Kidney (tissue), 14 donors: ENCODE measurements around the gene USP16. TPM values are rescaled to one million over a fixed set of nuclear protein-coding genes. Genes with fewer than 3 reads are reported as not detected.

Experiments used
- DNase-seq, 5 donors: peaks; one replicate each; pipeline ENCODE4 v3.0.0-alpha.2; 2013 to 2020
- FAIRE-seq: peaks from 2 replicates; lab custom pipeline; 2012; peaks lifted over from hg19 to GRCh38; lab: Jason Lieb, UNC
- H3K27ac ChIP-seq, 2 donors: one replicate each; pipeline ENCODE4 v1.7.0; 2013; ENCODE audit warnings: low read depth in 2 of 2, low read length in 2 of 2, inconsistent platforms in 1 of 2
- H3K27me3 ChIP-seq: one replicate; pipeline ENCODE4 v1.7.1; 2013; ENCODE audit warnings: low read length, inconsistent platforms; ENCODE audit not compliant: control insufficient read depth, insufficient read depth
- H3K36me3 ChIP-seq, 3 donors: one replicate each; pipeline versions ENCODE4 v1.7.0 to v1.7.1; 2013; ENCODE audit warnings: low read length in 3 of 3, control low read depth in 1 of 3, inconsistent platforms in 1 of 3; ENCODE audit not compliant: insufficient read depth in 3 of 3, control insufficient read depth in 2 of 3
- H3K4me1 ChIP-seq, 3 donors: one replicate each; pipeline versions ENCODE4 v1.7.0 to v1.7.1; 2013; ENCODE audit warnings: low read length in 3 of 3, inconsistent platforms in 1 of 3, low read depth in 1 of 3; ENCODE audit not compliant: control insufficient read depth in 2 of 3, insufficient read depth in 2 of 3
- H3K4me3 ChIP-seq, 3 donors: one replicate each; pipeline versions ENCODE4 v1.7.0 to v1.8.1; 2013; ENCODE audit warnings: low read length in 3 of 3, control low read depth in 1 of 3, inconsistent platforms in 1 of 3
- H3K9ac ChIP-seq, 3 donors: one replicate each; pipeline versions ENCODE4 v1.7.0 to v1.7.1; 2013; ENCODE audit warnings: low read length in 3 of 3, control low read depth in 1 of 3, inconsistent platforms in 1 of 3
- H3K9me3 ChIP-seq, 3 donors: one replicate each; pipeline versions ENCODE4 v1.7.0 to v1.7.1; 2013; ENCODE audit warnings: low read length in 3 of 3, control low read depth in 1 of 3, inconsistent platforms in 1 of 3; ENCODE audit not compliant: control insufficient read depth in 2 of 3, insufficient read depth in 1 of 3
- CTCF ChIP-seq: IDR thresholded peaks from 3 replicates; pipeline ENCODE4 v1.5.1; 2012; ENCODE audit warnings: mild to moderate bottlenecking, moderate library complexity, borderline replicate concordance; ENCODE audit not compliant: insufficient read depth; ENCODE audit errors: extremely low read depth
- intact Hi-C: fragments of 100-400 bp; cut with DNase I; formaldehyde crosslinking; loops from one replicate; pipeline ENCODE4 v1.11.1; 2022
- polyA plus RNA-seq: library from polyadenylated mRNA; stranded (reverse); fragments of 350-450 nt; fragmentation: Illumina TruSeq; extraction: RNeasy Lipid Tissue Mini Kit (QIAGEN cat#74804); gene quantifications from one replicate; pipeline ENCODE4 v1.2.3, GENCODE V29; 2014; ENCODE audit warnings: low read depth, low replicate concordance; ENCODE audit not compliant: insufficient read depth
- total RNA-seq: library from RNA; stranded (reverse); fragmentation: NEBNext Ultra II Directional; extraction: Animal tissue kit (Norgen Biotek cat#: 25700); gene quantifications from one replicate; pipeline ENCODE4 v1.2.1, GENCODE V29; 2021
- donor health status: control.
- donor health status: control.
- donor health status: control.
- donor health status: control.
- donor health status: control.
- donor health status: DM: yes; HTN: yes; CAD: no.
- donor health status: Normal renal cell carcinoma (clear cell type).

USP16 gene
- total and polyA plus RNA-seq, 2 donors from 2014 or later: 17.8 to 35.8 TPM

GRCh38 chr21:29082046-29082815 lies 57.8 kb downstream of the USP16 start:
- Histone ChIP-seq H3K4me1 (peaks cover 0 to 8% (median 7%) of the 10 kb centered on the region in 3 donors), H3K4me3 (no peak overlapping the region), H3K27ac (no peak overlapping the region), H3K9ac (no peak overlapping the region), H3K36me3 (no peaks in the 10 kb centered on the region), H3K27me3 (no peaks in the 10 kb centered on the region), H3K9me3 (no peaks in the 10 kb centered on the region)
- no peak for TF ChIP-seq CTCF
- DNase-seq: no peak
- intact Hi-C loops: no loop called here
- no peak for FAIRE-seq

GRCh38 chr21:29083306-29083705 lies 58.8 kb downstream of the USP16 start:
- intact Hi-C loops: no loop called here
- Histone ChIP-seq H3K9ac (no peak overlapping the region), H3K4me1 (peaks cover 0 to 7% (median 6%) of the 10 kb centered on the region in 3 donors), H3K27me3 (no peaks in the 10 kb centered on the region), H3K27ac (no peak overlapping the region), H3K9me3 (no peaks in the 10 kb centered on the region), H3K4me3 (no peak overlapping the region), H3K36me3 (no peaks in the 10 kb centered on the region)
- FAIRE-seq: no peak
- DNase-seq: no peak
- TF ChIP-seq CTCF: no peak

GRCh38 chr21:29084372-29084771 lies 59.9 kb downstream of the USP16 start:
- Histone ChIP-seq H3K9me3 (no peaks in the 10 kb centered on the region), H3K27ac (no peak overlapping the region), H3K4me1 (peaks cover 0 to 7% (median 6%) of the 10 kb centered on the region in 3 donors), H3K36me3 (no peaks in the 10 kb centered on the region), H3K9ac (no peak overlapping the region), H3K4me3 (no peak overlapping the region), H3K27me3 (no peaks in the 10 kb centered on the region)
- intact Hi-C loops: no loop called here
- no peak for TF ChIP-seq CTCF
- FAIRE-seq: no peak
- DNase-seq: no peak
